ENCODE results near the gene PITPNC1.

DNA sequence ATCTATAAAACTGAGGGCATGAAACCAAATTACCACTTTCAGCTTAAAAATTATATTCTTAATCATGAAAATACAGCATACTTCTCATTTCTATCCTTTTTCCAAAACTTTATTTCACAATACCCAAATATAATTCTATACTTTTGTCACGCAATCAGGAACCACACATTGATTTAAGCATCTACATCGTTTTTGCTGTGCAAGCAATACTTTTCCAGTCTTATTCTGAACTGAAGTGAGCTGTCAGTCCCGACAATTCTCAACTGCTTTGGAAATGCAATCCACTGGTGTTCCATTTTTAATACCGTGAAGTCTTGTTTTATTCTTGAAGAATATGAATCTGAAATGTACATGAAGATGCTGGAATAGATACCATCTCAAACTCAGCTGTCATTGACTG, 280.5 kb downstream of the PITPNC1 start:
- TF ChIP-seq, protein P1, sequence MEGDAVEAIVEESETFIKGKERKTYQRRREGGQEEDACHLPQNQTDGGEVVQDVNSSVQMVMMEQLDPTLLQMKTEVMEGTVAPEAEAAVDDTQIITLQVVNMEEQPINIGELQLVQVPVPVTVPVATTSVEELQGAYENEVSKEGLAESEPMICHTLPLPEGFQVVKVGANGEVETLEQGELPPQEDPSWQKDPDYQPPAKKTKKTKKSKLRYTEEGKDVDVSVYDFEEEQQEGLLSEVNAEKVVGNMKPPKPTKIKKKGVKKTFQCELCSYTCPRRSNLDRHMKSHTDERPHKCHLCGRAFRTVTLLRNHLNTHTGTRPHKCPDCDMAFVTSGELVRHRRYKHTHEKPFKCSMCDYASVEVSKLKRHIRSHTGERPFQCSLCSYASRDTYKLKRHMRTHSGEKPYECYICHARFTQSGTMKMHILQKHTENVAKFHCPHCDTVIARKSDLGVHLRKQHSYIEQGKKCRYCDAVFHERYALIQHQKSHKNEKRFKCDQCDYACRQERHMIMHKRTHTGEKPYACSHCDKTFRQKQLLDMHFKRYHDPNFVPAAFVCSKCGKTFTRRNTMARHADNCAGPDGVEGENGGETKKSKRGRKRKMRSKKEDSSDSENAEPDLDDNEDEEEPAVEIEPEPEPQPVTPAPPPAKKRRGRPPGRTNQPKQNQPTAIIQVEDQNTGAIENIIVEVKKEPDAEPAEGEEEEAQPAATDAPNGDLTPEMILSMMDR (IDR thresholded peaks at IDR 0.05 in 4 of 5, conservative IDR thresholded peaks at IDR 0.05 in 1 of 5), result no peak
- no peak for TF ChIP-seq POLR2A (IDR thresholded peaks at IDR 0.05)

Data from gastrocnemius medialis (tissue), 4 donors.